GM10847 (cell line): Measurements from ENCODE around the gene EPHB3.

Source experiments
- POLR2A ChIP-seq: IDR thresholded peaks from 2 replicates; pipeline ENCODE4 v1.6.1; 2011; ENCODE audit not compliant: insufficient read length; ENCODE audit errors: extremely low read depth

EPHB3 gene

DNA sequence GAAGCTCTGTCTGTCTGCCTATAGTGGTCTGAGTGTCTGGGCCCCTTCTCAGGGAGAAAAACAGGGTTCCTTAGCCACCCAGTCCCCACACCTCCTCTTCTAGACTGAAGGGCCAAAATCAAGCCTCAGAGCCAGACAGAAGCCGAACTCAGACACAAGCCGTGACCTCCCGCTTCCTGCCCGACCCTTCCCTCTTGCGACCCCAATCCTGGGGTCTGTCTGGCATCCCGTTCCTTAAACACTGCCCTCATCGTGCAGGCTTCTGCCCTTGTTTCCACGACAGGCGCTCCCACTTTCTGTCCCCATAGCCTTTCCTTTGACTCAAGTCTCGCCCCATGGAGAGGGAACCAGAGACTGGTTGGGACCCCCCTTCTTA lies 32.3 kb downstream of the EPHB3 start:
- TF ChIP-seq POLR2A, result no peak

DNA sequence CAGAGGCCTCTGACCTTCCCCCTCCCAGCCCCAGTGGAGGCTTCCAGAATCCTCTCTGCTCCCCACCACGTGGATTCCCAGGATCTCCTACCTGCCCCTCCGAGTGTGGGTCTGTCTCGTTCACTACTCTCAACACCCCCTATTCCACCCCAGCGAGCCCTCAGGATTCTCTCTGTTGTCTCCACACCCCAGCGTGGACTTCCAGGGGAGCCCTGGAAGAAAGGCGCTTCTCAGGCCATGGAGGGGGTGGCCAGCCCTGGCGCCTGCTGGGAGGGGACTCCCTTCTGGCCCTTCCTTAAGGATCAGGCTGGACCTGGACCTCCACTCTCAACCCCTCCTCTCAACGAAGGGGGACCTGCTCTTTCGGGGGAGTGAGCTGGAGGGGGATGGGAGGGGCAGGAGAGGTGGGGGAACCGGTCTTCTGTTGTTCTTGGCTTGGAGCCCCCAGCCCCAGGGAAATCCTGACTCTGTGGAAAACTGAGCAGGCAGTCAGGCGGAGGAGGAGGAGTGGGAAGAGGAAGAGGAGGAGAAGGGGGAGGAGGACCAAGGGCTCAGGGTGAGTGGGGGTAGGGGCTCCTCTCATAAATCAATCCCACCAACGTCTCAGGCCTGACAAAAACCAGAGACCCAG lies 32.9 kb downstream of the EPHB3 start:
- TF ChIP-seq POLR2A, result no peak

GRCh38 chr3:184595726-184596125 lies 34.1 kb downstream of the EPHB3 start:
- TF ChIP-seq POLR2A, result no peak

DNA sequence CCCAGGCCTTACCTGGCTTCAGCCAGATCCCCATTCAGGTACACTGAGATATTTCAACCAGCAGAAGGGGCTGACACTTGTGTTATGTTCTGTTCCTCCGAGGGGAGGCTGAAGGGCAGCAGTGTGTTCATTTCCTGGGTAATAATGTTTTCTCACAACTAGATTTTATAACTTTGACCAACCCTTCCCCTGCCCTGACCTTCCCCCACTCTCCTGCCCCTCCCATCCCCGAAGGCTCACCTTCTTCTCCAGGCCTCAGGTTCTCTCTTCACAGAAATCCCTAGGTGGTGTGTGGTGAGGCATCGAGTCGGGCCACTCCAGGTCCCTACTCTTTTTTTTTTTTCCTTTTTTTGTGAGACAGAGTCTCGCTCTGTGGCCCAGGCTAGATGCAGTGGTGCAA lies 34.6 kb downstream of the EPHB3 start:
- no peak for TF ChIP-seq POLR2A

DNA sequence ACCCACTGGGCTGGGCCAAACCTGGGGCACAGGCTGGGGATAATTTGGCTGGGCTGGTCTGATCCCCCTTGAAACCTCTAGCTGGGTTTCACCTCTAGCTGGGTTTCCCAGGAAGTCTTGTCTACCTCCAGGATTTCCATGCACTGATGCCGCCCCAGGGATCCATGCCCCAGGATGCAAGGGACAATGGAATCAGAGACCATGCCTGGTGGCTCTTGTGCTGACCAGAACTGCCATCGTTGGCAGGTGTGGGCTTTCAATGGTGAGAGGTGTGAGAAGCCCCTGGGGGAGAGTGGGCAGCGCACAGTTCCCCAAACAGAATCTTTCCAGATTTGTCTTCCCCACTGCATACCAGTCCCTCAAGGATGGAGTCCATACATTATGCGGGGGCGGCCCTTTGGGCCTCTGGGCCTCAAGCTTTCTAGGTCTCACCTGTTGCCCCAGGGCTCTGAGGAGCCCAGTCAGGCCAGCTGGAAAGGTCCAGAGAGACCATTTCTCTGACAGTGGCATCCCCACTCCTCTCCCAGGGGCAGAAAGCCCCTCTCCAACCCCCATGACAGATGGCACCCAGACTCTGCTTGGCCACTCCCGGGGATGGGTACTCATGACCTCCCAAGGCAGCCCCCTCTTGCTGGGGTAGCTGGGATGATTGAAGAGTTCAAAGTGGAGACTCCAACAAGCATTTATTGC lies 35.4 kb downstream of the EPHB3 start:
- TF ChIP-seq POLR2A, result no peak

GRCh38 chr3:184597829-184598573 lies 36.4 kb downstream of the EPHB3 start:
- no peak for TF ChIP-seq POLR2A

DNA sequence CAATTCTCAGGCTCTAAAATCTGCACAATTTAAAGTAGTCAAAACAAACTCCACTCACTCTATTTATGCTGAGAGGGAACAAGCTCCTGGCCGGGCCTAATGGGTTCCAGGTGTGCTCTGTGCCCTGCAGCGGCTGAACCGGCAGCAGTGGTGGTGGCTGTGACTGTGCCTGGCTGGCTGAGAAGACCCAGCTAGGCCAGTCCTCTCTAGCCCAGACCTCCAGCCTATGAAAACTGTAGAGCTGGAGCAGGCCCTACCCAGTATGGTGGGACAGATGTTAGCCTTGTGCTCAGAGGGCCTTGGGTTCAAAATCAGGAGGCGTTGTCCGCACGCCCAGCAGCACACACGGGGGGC lies 37.0 kb downstream of the EPHB3 start:
- TF ChIP-seq POLR2A, result no peak

DNA sequence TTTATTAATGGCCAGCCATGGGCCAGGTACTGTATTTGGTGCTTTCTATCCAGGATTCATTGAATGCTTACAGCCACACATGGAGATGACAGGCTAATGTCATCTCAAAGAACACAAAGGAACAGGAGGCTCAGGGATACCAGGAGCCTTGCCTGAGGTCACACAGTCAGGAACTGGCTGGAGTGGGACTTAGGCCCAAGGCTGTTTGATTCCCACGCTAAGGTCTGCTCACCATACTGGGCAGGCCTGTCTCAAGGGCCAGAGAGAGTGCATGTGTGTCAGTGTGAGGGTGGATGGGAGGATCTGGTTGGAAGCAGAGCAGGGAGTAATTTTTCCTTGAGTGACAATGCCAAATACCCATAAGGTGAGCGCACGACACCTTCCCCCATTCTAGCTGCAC lies 37.6 kb downstream of the EPHB3 start:
- TF ChIP-seq POLR2A, result no peak

DNA sequence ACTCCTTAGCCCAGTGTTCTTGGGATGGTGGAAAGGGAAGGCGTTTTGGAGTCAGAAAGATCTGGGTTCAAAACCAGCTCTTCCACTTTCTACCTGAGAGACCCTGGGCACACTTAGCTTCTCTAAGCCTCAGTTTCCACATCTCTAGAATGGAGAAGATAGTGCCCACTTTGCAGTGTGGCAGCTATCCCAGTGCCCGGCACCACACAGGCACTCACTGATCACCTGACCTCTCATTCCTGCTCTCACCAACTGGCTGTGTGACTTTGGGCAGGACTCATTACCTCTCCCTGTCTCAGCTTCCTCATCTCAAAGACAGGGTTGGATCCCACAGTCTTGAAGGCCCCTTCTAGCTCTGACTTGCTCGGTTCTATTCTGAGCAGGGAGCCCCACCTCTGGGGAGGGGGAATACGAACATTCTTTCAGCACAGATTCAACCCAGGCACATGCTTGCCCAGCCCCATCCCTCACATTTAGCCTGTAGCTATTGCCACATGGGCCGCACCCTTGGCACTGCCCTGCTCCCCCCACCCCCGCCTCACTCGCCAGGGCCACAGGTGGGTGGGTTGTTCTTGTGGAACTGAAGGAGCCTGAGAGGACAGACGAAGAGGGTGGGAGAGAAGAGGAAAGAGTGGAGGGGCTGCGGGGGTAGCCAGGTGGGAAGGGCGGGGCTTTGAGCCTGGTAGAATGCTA lies 39.2 kb downstream of the EPHB3 start:
- TF ChIP-seq POLR2A, result no peak

DNA sequence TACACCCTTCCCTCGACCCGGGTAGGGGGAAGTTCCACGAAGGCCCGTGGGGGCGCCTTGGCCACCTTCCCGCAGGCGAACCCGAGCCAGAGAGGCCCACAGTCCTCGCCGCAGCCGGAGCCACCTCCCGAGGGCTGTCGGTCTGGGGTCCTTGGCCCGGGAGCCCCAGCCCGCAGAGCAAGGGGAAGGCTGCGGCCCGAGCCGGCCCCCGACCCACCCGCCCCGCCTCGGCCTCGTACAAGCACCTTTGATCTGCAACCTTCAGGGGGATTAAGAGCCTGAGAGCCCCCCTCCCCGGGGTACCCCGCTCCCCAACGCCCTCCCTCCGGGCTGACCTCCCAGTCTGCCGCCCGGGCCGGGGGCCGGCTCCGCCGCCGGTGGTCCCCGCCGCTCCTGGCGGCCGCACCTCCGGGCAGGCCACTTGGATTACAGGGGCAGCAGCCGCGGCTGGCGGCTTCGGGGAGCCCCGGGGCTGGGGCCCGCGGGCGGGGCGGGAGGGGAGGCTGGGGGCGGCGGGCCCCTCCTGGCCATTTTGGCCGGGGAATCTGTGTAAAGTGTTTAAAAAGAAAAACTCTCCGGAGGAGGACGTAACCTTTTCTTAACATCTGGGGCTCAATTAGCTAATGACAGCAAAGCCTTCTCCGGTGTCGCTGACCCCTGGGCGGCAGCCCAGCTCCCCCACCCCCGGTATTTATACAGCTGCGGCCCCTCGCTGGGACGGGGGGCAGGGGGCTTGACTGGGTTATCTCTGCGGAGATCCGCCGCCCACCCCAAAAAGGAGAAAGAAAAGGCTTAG lies 40.2 kb downstream of the EPHB3 start:
- TF ChIP-seq POLR2A, result no peak

GRCh38 chr3:184602372-184603150 lies 41.0 kb downstream of the EPHB3 start:
- no peak for TF ChIP-seq POLR2A

- TF ChIP-seq POLR2A, result no peak
Measured at GRCh38 chr3:184603151-184604030, 41.8 kb downstream of the EPHB3 start.

GRCh38 chr3:184604039-184604601 lies 42.5 kb downstream of the EPHB3 start:
- TF ChIP-seq POLR2A, result no peak
